Measurements from ENCODE around the gene SORCS3. TPM values are rescaled to one million over a fixed set of nuclear protein-coding genes. Genes with fewer than 3 reads are reported as not detected.

SORCS3 gene
- total and polyA plus RNA-seq, 2 of the 4 experiments (the other 2 are of a cell fraction): not detected

DNA sequence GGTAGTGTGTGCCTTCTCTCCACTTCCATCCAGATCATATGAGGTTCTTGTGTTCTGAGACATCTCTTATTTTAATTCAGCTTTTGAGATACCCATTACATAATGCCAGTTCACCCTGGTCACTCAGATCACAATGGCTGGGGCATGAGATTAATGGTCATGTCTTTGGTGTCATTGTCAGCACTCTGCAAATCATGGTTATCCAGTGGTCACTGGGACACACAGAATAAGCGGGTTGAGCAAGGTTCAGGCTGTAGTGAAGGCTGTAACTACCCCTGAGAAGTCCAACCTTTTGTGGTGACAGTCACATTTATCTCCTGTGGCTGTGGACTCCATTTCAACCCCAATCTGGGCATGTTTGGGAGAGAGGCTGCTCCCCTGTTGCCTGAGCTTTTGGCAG lies 35.8 kb downstream of the SORCS3 start:
- intact Hi-C loops (cut with micrococcal nuclease): no loop called here
- H3K23ac ChIP-seq (ENCODE audit: low read depth, low read length): no peak overlapping the region
- in situ Hi-C loops (cut with MboI; ENCODE audit: low sequenced_read_pairs): no loop called here
- no peaks in the 10 kb centered on the region for H3K36me3 ChIP-seq (ENCODE audit: control insufficient read depth, insufficient read depth, low read length)
- H3K9me1 ChIP-seq (ENCODE audit: insufficient read depth, low read length): no peaks in the 10 kb centered on the region
- ATAC-seq (ENCODE audit: low read depth) (no peak), DNase-seq (no peak)
- dilution Hi-C loops (cut with HindIII; ENCODE audit: low sequenced_read_pairs, unreplicated experiment): no loop called here
- H2AK5ac ChIP-seq (ENCODE audit: low read depth, low read length): no peak overlapping the region
- no peak for TF ChIP-seq RFX5 (IDR thresholded peaks at IDR 0.05; ENCODE audit: low read depth, low read length)
- TF ChIP-seq BHLHE40 (IDR thresholded peaks at IDR 0.05; ENCODE audit: low read depth, low read length): no peak
- TF ChIP-seq CHD1 (IDR thresholded peaks at IDR 0.05; ENCODE audit: low read depth, low read length): no peak
- no peak for TF ChIP-seq RCOR1 (IDR thresholded peaks at IDR 0.05; ENCODE audit: insufficient replicate concordance, low read length)
- no peak for TF ChIP-seq SMC3 (IDR thresholded peaks at IDR 0.05; ENCODE audit: low read depth, low read length)
- no peaks in the 10 kb centered on the region for H4K20me1 ChIP-seq (ENCODE audit: insufficient read depth, low read length)
- H3K4me3 ChIP-seq (ENCODE audit: insufficient read depth, low read depth, low read length): no peak overlapping the region
- peaks cover 7% of the 10 kb centered on the region for H3K9me3 ChIP-seq (ENCODE audit: control insufficient read depth, insufficient read depth, low read length)
- H2BK20ac ChIP-seq (ENCODE audit: low read depth, low read length): no peak overlapping the region
- no peak overlapping the region for H3K4me2 ChIP-seq (ENCODE audit: low read depth, low read length)
- no peak overlapping the region for H2BK120ac ChIP-seq (ENCODE audit: low read depth, low read length)
- H3K9ac ChIP-seq (ENCODE audit: low read depth, low read length): no peak overlapping the region
- no peak overlapping the region for H3K14ac ChIP-seq (replicated peaks; ENCODE audit: low read depth, low read length)
- H3K18ac ChIP-seq (ENCODE audit: low read depth, low read length): no peak overlapping the region
- no peak overlapping the region for H3K4ac ChIP-seq (ENCODE audit: low read depth, low read length)
- no peak overlapping the region for H3K27ac ChIP-seq (ENCODE audit: insufficient read depth, low read length)
- ChIA-PET POLR2A (ENCODE audit: unreplicated experiment) (no interaction called here), CTCF (no interaction called here)
- no peaks in the 10 kb centered on the region for H3K27me3 ChIP-seq (ENCODE audit: control insufficient read depth, insufficient read depth, low read length)
- no peak overlapping the region for H2BK15ac ChIP-seq (ENCODE audit: low read depth, low read length)
- H2AFZ ChIP-seq (replicated peaks; ENCODE audit: low read length, poor library complexity): no peak overlapping the region
- H3K56ac ChIP-seq (ENCODE audit: extremely low read depth, insufficient read depth, low read length): no peak overlapping the region
- no peaks in the 10 kb centered on the region for H3K79me1 ChIP-seq (ENCODE audit: low read depth in 1 of 2, low read length in 2 of 2)
- no peak overlapping the region for H4K8ac ChIP-seq (ENCODE audit: low read depth in 2 of 2, low read length in 2 of 2)
- H2AK9ac ChIP-seq (replicated peaks; ENCODE audit: low read depth, low read length, poor library complexity): no peak overlapping the region
- no peak overlapping the region for H2BK5ac ChIP-seq (ENCODE audit: low read depth, low read length, poor library complexity, severe bottlenecking)
- no peaks in the 10 kb centered on the region for H3K4me1 ChIP-seq (ENCODE audit: control insufficient read depth, insufficient read depth, low read length)
- BruUV-seq (replicated peaks): no TSS peak
- H4K91ac ChIP-seq (ENCODE audit: insufficient read depth, low read depth, low read length): no peak overlapping the region
- no CpG with 5 or more reads among the region's 1 CpG for WGBS, 2 experiments (ENCODE audit: extremely low coverage in 2 of 2, insufficient read length in 1 of 2)
- no peak overlapping the region for H4K5ac ChIP-seq (ENCODE audit: low read depth, low read length)

All from IMR-90 (cell line).